ENCODE measurements around the gene RFPL3. TPM values are rescaled to one million over a fixed set of nuclear protein-coding genes. Genes with fewer than 3 reads are reported as not detected.
"Not testable (repeated sequence)": the region's sequence is repeated elsewhere in the genome, so short reads cannot be mapped to it uniquely, and the experiment has no call there.

RFPL3 gene
- total RNA-seq, 1 experiment from 2014 or later: not detected

DNA sequence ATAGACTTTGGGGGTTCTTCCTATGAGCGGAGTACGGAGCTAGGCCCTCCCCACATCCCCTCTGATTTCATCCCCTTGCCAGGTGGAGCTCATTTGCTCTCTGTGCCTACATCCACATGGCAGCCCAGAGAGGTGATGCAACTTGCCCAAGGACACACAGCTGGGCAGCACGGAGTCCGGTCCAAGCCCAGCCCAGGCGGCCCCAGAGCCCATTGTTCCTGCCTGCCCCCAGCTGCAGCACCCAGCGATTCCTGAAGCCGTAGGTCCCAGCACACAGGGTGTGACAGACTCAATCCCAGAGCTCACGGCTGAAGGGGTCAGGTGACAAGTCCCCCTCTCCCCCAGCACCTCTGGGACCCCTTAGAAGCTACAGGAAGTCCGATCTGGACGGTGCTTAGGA, 22.2 kb upstream of the RFPL3 start:
- DNase-seq (ENCODE audit: low read depth, low spot score) (no peak), ATAC-seq (no peak)
- intact Hi-C loops (cut with micrococcal nuclease; ENCODE audit: unreplicated experiment): no loop called here
- Histone ChIP-seq H3K27me3 (ENCODE audit: control insufficient read depth, insufficient read depth, low read length) (no peaks in the 10 kb centered on the region), H3K9me3 (ENCODE audit: control insufficient read depth, insufficient read depth, low read depth, low read length) (no peaks in the 10 kb centered on the region), H3K27ac (ENCODE audit: low read length) (no peak overlapping the region), H3K4me1 (ENCODE audit: control insufficient read depth, insufficient read depth, low read length) (no peaks in the 10 kb centered on the region), H3K4me3 (ENCODE audit: low read depth in 2 of 2, low read length in 2 of 2) (no peak overlapping the region), H3K36me3 (ENCODE audit: control insufficient read depth, insufficient read depth, low read length) (no peaks in the 10 kb centered on the region)
- BruUV-seq (replicated peaks): no TSS peak
- in situ Hi-C loops (cut with HindIII; ENCODE audit: low pct_unique_long_range_greater_than_20kb, low sequenced_read_pairs): no loop called here
- no peak for TF ChIP-seq POLR2AphosphoS5 (IDR thresholded peaks at IDR 0.05; ENCODE audit: low read depth, low read length)
- no peak for TF ChIP-seq TCF7L2 (IDR thresholded peaks at IDR 0.05; ENCODE audit: low read depth, low read length)
- no peak for TF ChIP-seq SIN3A (IDR thresholded peaks at IDR 0.05; ENCODE audit: borderline replicate concordance, insufficient read depth, low read depth, low read length)
- TF ChIP-seq, protein P1, sequence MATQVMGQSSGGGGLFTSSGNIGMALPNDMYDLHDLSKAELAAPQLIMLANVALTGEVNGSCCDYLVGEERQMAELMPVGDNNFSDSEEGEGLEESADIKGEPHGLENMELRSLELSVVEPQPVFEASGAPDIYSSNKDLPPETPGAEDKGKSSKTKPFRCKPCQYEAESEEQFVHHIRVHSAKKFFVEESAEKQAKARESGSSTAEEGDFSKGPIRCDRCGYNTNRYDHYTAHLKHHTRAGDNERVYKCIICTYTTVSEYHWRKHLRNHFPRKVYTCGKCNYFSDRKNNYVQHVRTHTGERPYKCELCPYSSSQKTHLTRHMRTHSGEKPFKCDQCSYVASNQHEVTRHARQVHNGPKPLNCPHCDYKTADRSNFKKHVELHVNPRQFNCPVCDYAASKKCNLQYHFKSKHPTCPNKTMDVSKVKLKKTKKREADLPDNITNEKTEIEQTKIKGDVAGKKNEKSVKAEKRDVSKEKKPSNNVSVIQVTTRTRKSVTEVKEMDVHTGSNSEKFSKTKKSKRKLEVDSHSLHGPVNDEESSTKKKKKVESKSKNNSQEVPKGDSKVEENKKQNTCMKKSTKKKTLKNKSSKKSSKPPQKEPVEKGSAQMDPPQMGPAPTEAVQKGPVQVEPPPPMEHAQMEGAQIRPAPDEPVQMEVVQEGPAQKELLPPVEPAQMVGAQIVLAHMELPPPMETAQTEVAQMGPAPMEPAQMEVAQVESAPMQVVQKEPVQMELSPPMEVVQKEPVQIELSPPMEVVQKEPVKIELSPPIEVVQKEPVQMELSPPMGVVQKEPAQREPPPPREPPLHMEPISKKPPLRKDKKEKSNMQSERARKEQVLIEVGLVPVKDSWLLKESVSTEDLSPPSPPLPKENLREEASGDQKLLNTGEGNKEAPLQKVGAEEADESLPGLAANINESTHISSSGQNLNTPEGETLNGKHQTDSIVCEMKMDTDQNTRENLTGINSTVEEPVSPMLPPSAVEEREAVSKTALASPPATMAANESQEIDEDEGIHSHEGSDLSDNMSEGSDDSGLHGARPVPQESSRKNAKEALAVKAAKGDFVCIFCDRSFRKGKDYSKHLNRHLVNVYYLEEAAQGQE (IDR thresholded peaks at IDR 0.05; ENCODE audit: insufficient read depth in 1 of 2, low read depth in 2 of 2, low read length in 1 of 2): no peak
- TF ChIP-seq CTCF (IDR thresholded peaks at IDR 0.05): no peak
- POLR2A ChIA-PET: no interaction called here
- CTCF ChIA-PET: no interaction called here

GRCh38 chr22:32336121-32336603, 21.5 kb upstream of the RFPL3 start:
- BruUV-seq (replicated peaks): no TSS peak
- ATAC-seq (no peak), DNase-seq (ENCODE audit: low read depth, low spot score) (no peak)
- Histone ChIP-seq H3K4me3 (ENCODE audit: low read depth in 2 of 2, low read length in 2 of 2) (no peak overlapping the region), H3K4me1 (ENCODE audit: control insufficient read depth, insufficient read depth, low read length) (no peaks in the 10 kb centered on the region), H3K27me3 (ENCODE audit: control insufficient read depth, insufficient read depth, low read length) (no peaks in the 10 kb centered on the region), H3K9me3 (ENCODE audit: control insufficient read depth, insufficient read depth, low read depth, low read length) (no peaks in the 10 kb centered on the region), H3K36me3 (ENCODE audit: control insufficient read depth, insufficient read depth, low read length) (no peaks in the 10 kb centered on the region), H3K27ac (ENCODE audit: low read length) (no peak overlapping the region)
- CTCF ChIA-PET: no interaction called here
- intact Hi-C loops (cut with micrococcal nuclease; ENCODE audit: unreplicated experiment): no loop called here
- POLR2A ChIA-PET: no interaction called here
- TF ChIP-seq SIN3A (IDR thresholded peaks at IDR 0.05; ENCODE audit: borderline replicate concordance, insufficient read depth, low read depth, low read length) (no peak), POLR2AphosphoS5 (IDR thresholded peaks at IDR 0.05; ENCODE audit: low read depth, low read length) (no peak)
- in situ Hi-C loops (cut with HindIII; ENCODE audit: low pct_unique_long_range_greater_than_20kb, low sequenced_read_pairs): no loop called here

GRCh38 chr22:32336771-32337424, 20.8 kb upstream of the RFPL3 start:
- no peak overlapping the region for H3K4me3 ChIP-seq (ENCODE audit: low read depth in 2 of 2, low read length in 2 of 2)
- ChIA-PET CTCF (no interaction called here), POLR2A (no interaction called here)
- in situ Hi-C loops (cut with HindIII; ENCODE audit: low pct_unique_long_range_greater_than_20kb, low sequenced_read_pairs): no loop called here
- DNase-seq (ENCODE audit: low read depth, low spot score) (no peak), ATAC-seq (no peak)
- H3K4me1 ChIP-seq (ENCODE audit: control insufficient read depth, insufficient read depth, low read length): no peaks in the 10 kb centered on the region
- intact Hi-C loops (cut with micrococcal nuclease; ENCODE audit: unreplicated experiment): no loop called here
- no TSS peak for BruUV-seq (replicated peaks)
- H3K27ac ChIP-seq (ENCODE audit: low read length): no peak overlapping the region
- no peaks in the 10 kb centered on the region for H3K9me3 ChIP-seq (ENCODE audit: control insufficient read depth, insufficient read depth, low read depth, low read length)
- no peaks in the 10 kb centered on the region; the same call in 1 of the 2 replicates for H3K27me3 ChIP-seq (ENCODE audit: control insufficient read depth, insufficient read depth, low read length)
- no peaks in the 10 kb centered on the region for H3K36me3 ChIP-seq (ENCODE audit: control insufficient read depth, insufficient read depth, low read length)
- no peak for TF ChIP-seq TCF7L2 (IDR thresholded peaks at IDR 0.05; ENCODE audit: low read depth, low read length)
- no peak for TF ChIP-seq SIN3A (IDR thresholded peaks at IDR 0.05; ENCODE audit: borderline replicate concordance, insufficient read depth, low read depth, low read length)
- TF ChIP-seq POLR2AphosphoS5 (IDR thresholded peaks at IDR 0.05; ENCODE audit: low read depth, low read length): no peak
- TF ChIP-seq, protein P1 (IDR thresholded peaks at IDR 0.05; ENCODE audit: insufficient read depth in 1 of 2, low read depth in 2 of 2, low read length in 1 of 2): no peak

- DNase-seq (ENCODE audit: low read depth, low spot score); H3K27me3 ChIP-seq (ENCODE audit: control insufficient read depth, insufficient read depth, low read length); H3K4me3 ChIP-seq (ENCODE audit: low read depth in 2 of 2, low read length in 2 of 2); BruUV-seq (replicated peaks); ATAC-seq; CTCF ChIA-PET; H3K9me3 ChIP-seq (ENCODE audit: control insufficient read depth, insufficient read depth, low read depth, low read length); H3K36me3 ChIP-seq (ENCODE audit: control insufficient read depth, insufficient read depth, low read length); POLR2A ChIA-PET; H3K27ac ChIP-seq (ENCODE audit: low read length); intact Hi-C loops (cut with micrococcal nuclease; ENCODE audit: unreplicated experiment); H3K4me1 ChIP-seq (ENCODE audit: control insufficient read depth, insufficient read depth, low read length); in situ Hi-C loops (cut with HindIII; ENCODE audit: low pct_unique_long_range_greater_than_20kb, low sequenced_read_pairs): not testable (repeated sequence)
Observed at GRCh38 chr22:32337425-32337824, 20.2 kb upstream of the RFPL3 start.
